Tibial nerve (tissue), 4 donors: ENCODE results near the gene DOCK2. TPM values are rescaled to one million over a fixed set of nuclear protein-coding genes. Genes with fewer than 3 reads are reported as not detected.

Experiments used
- DNase-seq, 2 donors: peaks; one replicate each; pipeline ENCODE4 v3.0.0-alpha.2; 2019; ENCODE audit warnings: low spot score in 2 of 2
- H3K27ac ChIP-seq, 4 donors: fragments of 200-600 bp; sonication (generic) in 3 of 4; one replicate each; pipeline ENCODE4 v1.5.1; 2017 to 2019; ENCODE audit warnings: mild to moderate bottlenecking in 1 of 4
- H3K27me3 ChIP-seq, 2 donors: fragments of 200-600 bp; sonication (generic) in 1 of 2; one replicate each; pipeline versions ENCODE4 v1.5.1 to v1.6.0; 2017 to 2019
- H3K36me3 ChIP-seq, 3 donors: fragments of 200-600 bp; sonication (generic); one replicate each; pipeline ENCODE4 v1.5.1; 2018 to 2019
- H3K4me1 ChIP-seq, 4 donors: fragments of 200-600 bp; sonication (generic) in 3 of 4; one replicate each; pipeline ENCODE4 v1.5.1; 2017 to 2019
- H3K4me3 ChIP-seq, 4 donors: fragments of 200-600 bp; sonication (generic) in 3 of 4; one replicate each; pipeline ENCODE4 v1.5.1; 2017 to 2019; ENCODE audit warnings: mild to moderate bottlenecking in 1 of 4, moderate library complexity in 1 of 4
- H3K9me3 ChIP-seq, 4 donors: fragments of 200-600 bp; sonication (generic) in 3 of 4; one replicate each; pipeline ENCODE4 v1.5.1; 2017 to 2019
- CTCF ChIP-seq, 5 experiments: fragments of 200-600 bp in 3 of 5; fragments of 450-650 bp in 2 of 5; sonication (generic) in 3 of 5; IDR thresholded peaks; one replicate each; pipeline ENCODE4 v1.5.1; 2016 to 2019; ENCODE audit warnings: antibody characterized with exemption in 5 of 5, mild to moderate bottlenecking in 3 of 5, moderate library complexity in 2 of 5
- EP300 ChIP-seq, 2 donors: sonication (generic); formaldehyde crosslinking; IDR thresholded peaks; one replicate each; pipeline ENCODE4 v1.6.1; 2017; ENCODE audit warnings: antibody characterized with exemption in 2 of 2, mild to moderate bottlenecking in 1 of 2
- POLR2A ChIP-seq, 2 donors: fragments of 450-650 bp; IDR thresholded peaks; one replicate each; pipeline ENCODE4 v1.6.1; 2017; ENCODE audit warnings: antibody characterized with exemption in 2 of 2, mild to moderate bottlenecking in 2 of 2, moderate library complexity in 2 of 2
- WGBS, 2 donors: methylation state at CpG; one replicate each; pipeline ENCODE4 v1.1.5; 2018; 5-methylcytosine and 5-hydroxymethylcytosine counted together
- total RNA-seq, 4 donors: library from RNA; depleted of rRNA; stranded (reverse); fragments of >200 nt; gene quantifications; one replicate each; pipeline ENCODE4 v1.1.0, GENCODE V29; 2016

DOCK2 gene
- total RNA-seq, 4 donors from 2014 or later = 14.9 to 83.4 (median 23.8) TPM

DNA sequence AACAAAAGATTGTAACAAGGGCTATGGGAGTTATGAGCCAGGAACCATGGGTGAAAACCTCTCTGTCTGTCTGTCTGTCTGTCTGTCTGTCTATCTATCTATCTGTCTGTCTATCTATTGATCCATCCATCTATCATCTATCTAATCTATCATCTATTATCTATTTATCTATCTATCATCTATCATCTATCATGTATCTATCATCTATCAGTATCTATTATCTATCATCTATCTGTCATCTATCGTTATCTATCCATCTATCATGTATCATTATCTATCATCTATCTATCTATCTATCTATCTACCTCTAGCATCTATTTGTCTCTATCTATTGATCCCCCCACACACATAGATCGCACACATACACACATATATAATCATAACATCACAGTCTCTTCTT lies 230.3 kb downstream of the DOCK2 start:
- Histone ChIP-seq H3K27ac (no peak overlapping the region), H3K27me3 (no peaks in the 10 kb centered on the region), H3K4me3 (no peak overlapping the region), H3K36me3 (no peaks in the 10 kb centered on the region), H3K4me1 (no peaks in the 10 kb centered on the region), H3K9me3 (no peaks in the 10 kb centered on the region)
- TF ChIP-seq POLR2A (IDR thresholded peaks at IDR 0.05) = no peak
- TF ChIP-seq EP300 (IDR thresholded peaks at IDR 0.05) = no peak
- TF ChIP-seq CTCF (IDR thresholded peaks at IDR 0.05) = no peak
- DNase-seq = no peak
- 96 to 97% methylated on average over 2 of the region's 2 CpGs for WGBS, 2 donors

- 84 to 89% methylated on average over 3 of the region's 3 CpGs for WGBS, 2 donors
Measured at GRCh38 chr5:169869066-169869465, 232.0 kb downstream of the DOCK2 start.

GRCh38 chr5:169870211-169870610 lies 233.1 kb downstream of the DOCK2 start:
- no peak overlapping the region for H3K4me3 ChIP-seq
- no peaks in the 10 kb centered on the region for H3K4me1 ChIP-seq
- WGBS, 2 donors = 72 to 88% methylated on average over 2 of the region's 2 CpGs
- H3K9me3 ChIP-seq = no peaks in the 10 kb centered on the region
- no peak for TF ChIP-seq EP300 (IDR thresholded peaks at IDR 0.05)
- TF ChIP-seq POLR2A (IDR thresholded peaks at IDR 0.05) = no peak
- TF ChIP-seq CTCF (IDR thresholded peaks at IDR 0.05) = no peak
- no peaks in the 10 kb centered on the region for H3K27me3 ChIP-seq
- DNase-seq = no peak
- H3K27ac ChIP-seq = no peak overlapping the region
- no peaks in the 10 kb centered on the region for H3K36me3 ChIP-seq

More at GRCh38 chr5:169869066-169869465, 232.0 kb downstream of the DOCK2 start:
- H3K9me3 ChIP-seq = no peaks in the 10 kb centered on the region
- H3K36me3 ChIP-seq = no peaks in the 10 kb centered on the region
- H3K4me1 ChIP-seq = no peaks in the 10 kb centered on the region
- H3K27me3 ChIP-seq = no peaks in the 10 kb centered on the region
- no peak overlapping the region for H3K27ac ChIP-seq
- H3K4me3 ChIP-seq = no peak overlapping the region
- DNase-seq = no peak
- TF ChIP-seq CTCF (IDR thresholded peaks at IDR 0.05) = no peak
- TF ChIP-seq POLR2A (IDR thresholded peaks at IDR 0.05) = no peak
- TF ChIP-seq EP300 (IDR thresholded peaks at IDR 0.05) = no peak

GRCh38 chr5:169871826-169872490 lies 234.9 kb downstream of the DOCK2 start:
- no peak for DNase-seq
- no peaks in the 10 kb centered on the region for H3K27me3 ChIP-seq
- H3K36me3 ChIP-seq = no peaks in the 10 kb centered on the region
- TF ChIP-seq EP300 (IDR thresholded peaks at IDR 0.05) (no peak), POLR2A (IDR thresholded peaks at IDR 0.05) (no peak), CTCF (IDR thresholded peaks at IDR 0.05) (no peak)
- no peak overlapping the region for H3K4me3 ChIP-seq
- 76% methylated on average over 5 of the region's 5 CpGs for WGBS, 2 donors
- peaks cover 0 to 4% (median 2%) of the 10 kb centered on the region in 4 donors for H3K4me1 ChIP-seq
- no peaks in the 10 kb centered on the region for H3K9me3 ChIP-seq
- H3K27ac ChIP-seq = no peak overlapping the region

- no peak overlapping the region for H3K27ac ChIP-seq
- no peak for DNase-seq
- no peak for TF ChIP-seq CTCF (IDR thresholded peaks at IDR 0.05)
- no peak for TF ChIP-seq EP300 (IDR thresholded peaks at IDR 0.05)
- no peak for TF ChIP-seq POLR2A (IDR thresholded peaks at IDR 0.05)
- no peaks in the 10 kb centered on the region for H3K27me3 ChIP-seq
- peaks cover 0 to 4% (median 2%) of the 10 kb centered on the region in 4 donors for H3K4me1 ChIP-seq
- no peaks in the 10 kb centered on the region for H3K9me3 ChIP-seq
- no peaks in the 10 kb centered on the region for H3K36me3 ChIP-seq
- WGBS, 2 donors = 48 to 61% methylated on average over 5 of the region's 5 CpGs
- H3K4me3 ChIP-seq = no peak overlapping the region
Measured at GRCh38 chr5:169873642-169874041, 236.6 kb downstream of the DOCK2 start.
